ENCODE results near the gene OR52N4. TPM values are rescaled to one million over a fixed set of nuclear protein-coding genes. Genes with fewer than 3 reads are reported as not detected.

The OR52N4 gene
- total RNA-seq, 2 donors from 2014 or later, result not detected

DNA sequence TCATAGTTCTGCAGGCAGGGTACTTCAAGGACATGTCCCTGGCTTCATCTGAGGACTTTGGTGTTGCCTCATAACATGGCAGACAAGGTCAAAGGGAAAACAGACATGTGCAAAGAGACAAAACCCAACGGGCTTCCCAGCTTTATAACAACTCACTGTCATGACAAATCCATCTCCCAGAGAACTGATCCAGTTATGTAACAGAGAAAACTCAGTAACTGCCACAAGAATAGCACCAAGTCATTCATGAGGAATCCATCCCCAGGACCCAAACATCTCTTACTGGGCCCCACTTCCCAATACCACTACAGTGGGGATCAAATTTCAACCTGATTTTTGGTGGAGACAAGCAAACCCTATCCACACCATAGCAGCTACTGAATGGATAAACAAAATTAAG is 13.0 kb downstream of the OR52N4 start:
- no peaks in the 10 kb centered on the region for H3K9me3 ChIP-seq (ENCODE audit: control insufficient read depth, low read length)
- no peaks in the 10 kb centered on the region for H3K36me3 ChIP-seq (ENCODE audit: control insufficient read depth, insufficient read depth, low read length)
- no peaks in the 10 kb centered on the region for H3K9me3 Mint-ChIP-seq
- no CpG with 5 or more reads among the region's 1 CpG for WGBS, 2 experiments (ENCODE audit: insufficient coverage in 1 of 2, insufficient read length in 1 of 2)
- H3K4me3 Mint-ChIP-seq, result no peak overlapping the region
- no peaks in the 10 kb centered on the region for H3K4me1 ChIP-seq (ENCODE audit: control insufficient read depth, insufficient read depth, low read length)
- no peaks in the 10 kb centered on the region for H3K27me3 Mint-ChIP-seq (ENCODE audit: insufficient read depth)
- H3K9ac ChIP-seq (ENCODE audit: extremely low read depth, low read length, poor library complexity, severe bottlenecking), result no peak overlapping the region
- no peak for DNase-seq
- no peaks in the 10 kb centered on the region for H3K27me3 ChIP-seq (ENCODE audit: control insufficient read depth, insufficient read depth, low read length, poor library complexity, severe bottlenecking)
- no peaks in the 10 kb centered on the region for H3K36me3 Mint-ChIP-seq (ENCODE audit: low read depth)
- H3K27ac Mint-ChIP-seq, result no peak overlapping the region
- no peak overlapping the region for H3K27ac ChIP-seq (ENCODE audit: low read depth, low read length)
- no peak overlapping the region for H3K4me3 ChIP-seq (ENCODE audit: low read length)
- TF ChIP-seq, protein P1, sequence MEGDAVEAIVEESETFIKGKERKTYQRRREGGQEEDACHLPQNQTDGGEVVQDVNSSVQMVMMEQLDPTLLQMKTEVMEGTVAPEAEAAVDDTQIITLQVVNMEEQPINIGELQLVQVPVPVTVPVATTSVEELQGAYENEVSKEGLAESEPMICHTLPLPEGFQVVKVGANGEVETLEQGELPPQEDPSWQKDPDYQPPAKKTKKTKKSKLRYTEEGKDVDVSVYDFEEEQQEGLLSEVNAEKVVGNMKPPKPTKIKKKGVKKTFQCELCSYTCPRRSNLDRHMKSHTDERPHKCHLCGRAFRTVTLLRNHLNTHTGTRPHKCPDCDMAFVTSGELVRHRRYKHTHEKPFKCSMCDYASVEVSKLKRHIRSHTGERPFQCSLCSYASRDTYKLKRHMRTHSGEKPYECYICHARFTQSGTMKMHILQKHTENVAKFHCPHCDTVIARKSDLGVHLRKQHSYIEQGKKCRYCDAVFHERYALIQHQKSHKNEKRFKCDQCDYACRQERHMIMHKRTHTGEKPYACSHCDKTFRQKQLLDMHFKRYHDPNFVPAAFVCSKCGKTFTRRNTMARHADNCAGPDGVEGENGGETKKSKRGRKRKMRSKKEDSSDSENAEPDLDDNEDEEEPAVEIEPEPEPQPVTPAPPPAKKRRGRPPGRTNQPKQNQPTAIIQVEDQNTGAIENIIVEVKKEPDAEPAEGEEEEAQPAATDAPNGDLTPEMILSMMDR (conservative IDR thresholded peaks at IDR 0.05), result no peak
- H3K4me1 Mint-ChIP-seq, result no peaks in the 10 kb centered on the region

DNA sequence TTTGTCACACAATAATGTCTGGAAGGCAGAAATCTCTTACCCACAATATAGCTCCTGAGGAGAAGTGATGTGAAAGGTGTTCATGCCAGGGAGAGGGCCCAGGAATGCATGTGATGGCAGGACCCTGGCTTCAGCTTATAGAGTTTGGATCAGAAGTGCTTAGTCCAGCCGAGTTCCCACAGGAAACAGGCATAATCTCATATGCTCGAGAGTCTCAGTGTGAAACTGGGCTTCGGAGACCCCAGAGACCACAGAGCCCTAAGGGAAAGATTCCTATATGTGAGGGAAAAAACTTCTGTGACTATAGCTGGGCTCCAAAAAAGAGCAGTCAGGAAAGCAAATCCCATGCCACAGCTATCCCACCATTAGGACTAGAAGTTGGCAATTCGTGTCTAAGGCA is 29.2 kb downstream of the OR52N4 start, which contains the start of gene OR52N5:
TSS of gene OR52N5 (minus strand) at position 101 of the 400 bp plus-strand sequence. CDS start 4,721 bp downstream, outside the sequence.
- TF ChIP-seq, protein P1 (conservative IDR thresholded peaks at IDR 0.05), result no peak
- no peak for DNase-seq
- Histone ChIP-seq H3K4me3 (ENCODE audit: low read length) (no peak within 1 kb of the TSS), H3K27ac (ENCODE audit: low read depth, low read length) (no peak within 1 kb of the TSS), H3K4me1 (ENCODE audit: control insufficient read depth, insufficient read depth, low read length) (no peaks in the 10 kb centered on the region), H3K27me3 (ENCODE audit: control insufficient read depth, insufficient read depth, low read length, poor library complexity, severe bottlenecking) (no peaks in the 10 kb centered on the region), H3K9me3 (ENCODE audit: control insufficient read depth, low read length) (no peaks in the 10 kb centered on the region), H3K36me3 (ENCODE audit: control insufficient read depth, insufficient read depth, low read length) (no peaks in the 10 kb centered on the region), H3K9ac (ENCODE audit: extremely low read depth, low read length, poor library complexity, severe bottlenecking) (no peak within 1 kb of the TSS)
- WGBS, 2 experiments (ENCODE audit: insufficient coverage in 1 of 2, insufficient read length in 1 of 2), result no CpG with 5 or more reads among the region's 4 CpGs
- Mint-ChIP-seq H3K27ac (no peak within 1 kb of the TSS), H3K9me3 (no peaks in the 10 kb centered on the region), H3K36me3 (ENCODE audit: low read depth) (no peaks in the 10 kb centered on the region), H3K4me3 (no peak within 1 kb of the TSS), H3K4me1 (no peaks in the 10 kb centered on the region), H3K27me3 (ENCODE audit: insufficient read depth) (peaks cover 30% of the 10 kb centered on the region)

DNA sequence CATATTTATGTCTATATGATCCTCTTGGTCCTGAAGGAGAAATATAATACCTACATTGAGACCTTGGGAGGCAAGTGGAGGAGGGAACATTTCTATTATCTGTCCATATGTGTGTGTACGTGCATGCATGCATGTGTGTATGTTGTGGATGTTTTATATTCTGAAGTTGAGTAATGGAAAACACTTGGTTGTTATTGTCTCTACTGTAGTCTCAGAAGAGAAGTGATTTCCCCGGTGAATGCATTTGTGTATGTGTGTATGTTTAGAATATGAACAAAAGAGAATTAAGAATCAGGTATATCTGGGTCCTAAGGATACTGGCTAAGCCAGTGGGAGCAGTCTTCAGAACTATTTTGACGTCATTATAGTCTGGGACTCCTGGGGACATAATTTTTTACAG is 37.1 kb downstream of the OR52N4 start, which contains the start of gene OR52N1:
TSS of gene OR52N1 (minus strand) at position 101 of the 400 bp plus-strand sequence. CDS start 2,449 bp downstream, outside the sequence.
- DNase-seq, result no peak
- no peaks in the 10 kb centered on the region for H3K9me3 Mint-ChIP-seq
- H3K27ac Mint-ChIP-seq, result no peak within 1 kb of the TSS
- Histone ChIP-seq H3K27me3 (ENCODE audit: control insufficient read depth, insufficient read depth, low read length, poor library complexity, severe bottlenecking) (no peaks in the 10 kb centered on the region), H3K4me1 (ENCODE audit: control insufficient read depth, insufficient read depth, low read length) (no peaks in the 10 kb centered on the region), H3K9ac (ENCODE audit: extremely low read depth, low read length, poor library complexity, severe bottlenecking) (no peak within 1 kb of the TSS), H3K36me3 (ENCODE audit: control insufficient read depth, insufficient read depth, low read length) (no peaks in the 10 kb centered on the region), H3K27ac (ENCODE audit: low read depth, low read length) (no peak within 1 kb of the TSS), H3K9me3 (ENCODE audit: control insufficient read depth, low read length) (no peaks in the 10 kb centered on the region), H3K4me3 (ENCODE audit: low read length) (no peak within 1 kb of the TSS)
- 84 to 100% methylated on average over 1 to 3 of the region's 3 CpGs for WGBS, 2 experiments (ENCODE audit: insufficient coverage in 1 of 2, insufficient read length in 1 of 2)
- H3K36me3 Mint-ChIP-seq (ENCODE audit: low read depth), result no peaks in the 10 kb centered on the region
- TF ChIP-seq, protein P1 (conservative IDR thresholded peaks at IDR 0.05), result no peak
- H3K27me3 Mint-ChIP-seq (ENCODE audit: insufficient read depth), result no peaks in the 10 kb centered on the region
- H3K4me3 Mint-ChIP-seq, result no peak within 1 kb of the TSS
- H3K4me1 Mint-ChIP-seq, result no peaks in the 10 kb centered on the region
